Aorta (tissue), 5 donors: ENCODE measurements around the gene TMUB2. TPM values are rescaled to one million over a fixed set of nuclear protein-coding genes. Genes with fewer than 3 reads are reported as not detected.
"Not testable (repeated sequence)": the region's sequence is repeated elsewhere in the genome, so short reads cannot be mapped to it uniquely, and the experiment has no call there.

ENCODE experiments used
- ATAC-seq: fragments of 200-7000 bp; cut with Tn5 transposase; one replicate; pipeline ENCODE4 v1.9.1; 2022; ENCODE audit warnings: moderate library complexity; ENCODE audit not compliant: low FRiP score
- DNase-seq, 2 donors: peaks; one replicate each; pipeline ENCODE4 v3.0.0-alpha.2; 2020
- H3K27ac ChIP-seq, 2 donors: one replicate each; pipeline ENCODE4 v1.5.1; 2013; ENCODE audit warnings: low read length in 2 of 2, mild to moderate bottlenecking in 2 of 2, moderate library complexity in 2 of 2, control low read depth in 1 of 2, inconsistent platforms in 1 of 2, low read depth in 1 of 2
- H3K27me3 ChIP-seq, 2 donors: one replicate each; pipeline ENCODE4 v1.6.1; 2013; ENCODE audit warnings: control low read depth in 1 of 2, low read length in 1 of 2, mild to moderate bottlenecking in 1 of 2, moderate library complexity in 1 of 2; ENCODE audit not compliant: insufficient read depth in 2 of 2, control insufficient read depth in 1 of 2
- H3K36me3 ChIP-seq, 2 donors: one replicate each; pipeline ENCODE4 v1.6.1; 2013; ENCODE audit warnings: control low read depth in 1 of 2, low read length in 1 of 2, mild to moderate bottlenecking in 1 of 2; ENCODE audit not compliant: insufficient read depth in 2 of 2, control insufficient read depth in 1 of 2
- H3K4me1 ChIP-seq, 2 donors: one replicate each; pipeline ENCODE4 v1.6.1; 2013; ENCODE audit warnings: low read length in 2 of 2, control low read depth in 1 of 2, mild to moderate bottlenecking in 1 of 2, moderate library complexity in 1 of 2; ENCODE audit not compliant: insufficient read depth in 2 of 2, control insufficient read depth in 1 of 2
- H3K4me3 ChIP-seq, 2 donors: one replicate each; pipeline ENCODE4 v1.5.1; 2013; ENCODE audit warnings: low read length in 2 of 2, control low read depth in 1 of 2, mild to moderate bottlenecking in 1 of 2
- H3K9me3 ChIP-seq: one replicate; pipeline ENCODE4 v1.6.1; 2013; ENCODE audit warnings: mild to moderate bottlenecking, low read length; ENCODE audit not compliant: control insufficient read depth
- WGBS, 2 donors: extraction: QIAGEN DNeasy Blood & Tissue Kit; methylation state at CpG; one replicate each; pipeline ENCODE4 v1.1.7; 2013; 5-methylcytosine and 5-hydroxymethylcytosine counted together
- intact Hi-C, 2 donors: fragments of 100-400 bp; cut with DNase I; formaldehyde crosslinking; loops; one replicate each; pipeline versions ENCODE4 v1.14.2 to v1.15.0; 2022
- polyA plus RNA-seq, 2 donors: library from polyadenylated mRNA; stranded (reverse); fragments of 200-250 nt; gene quantifications; one replicate each; pipeline ENCODE4 v1.2.3, GENCODE V29; 2013
- total RNA-seq, 2 donors: library from RNA; stranded (reverse); fragmentation: NEBNext Ultra II Directional; extraction: Animal tissue kit (Norgen Biotek cat#: 25700); gene quantifications; one replicate each; pipeline ENCODE4 v1.2.1, GENCODE V29; 2021
- donor health status: healthy with polysubstance abuse.
- donor health status: Bipolar disorder and iron deficiency.
- donor health status: DM: no; HTN: no; CAD: no.
- donor health status: DM: no; HTN: no; CAD: no.
- donor health status: DM: yes; HTN: yes; CAD: no.

TMUB2 gene
- total and polyA plus RNA-seq, 4 donors: 13.4 to 59.8 (median 32.8) TPM

- no peak overlapping the region for H3K4me3 ChIP-seq
- ATAC-seq (no peak), DNase-seq (no peak)
- intact Hi-C loops: no loop called here
- peaks cover 0 to 2% of the 10 kb centered on the region in 2 donors for H3K4me1 ChIP-seq
- no peaks in the 10 kb centered on the region for H3K27me3 ChIP-seq
- H3K36me3 ChIP-seq: no peaks in the 10 kb centered on the region
- peak overlapping the region; percentile 5 to 54 for H3K27ac ChIP-seq
- 4 to 8% methylated on average over 7 of the region's 7 CpGs for WGBS, 2 donors
- H3K9me3 ChIP-seq: no peaks in the 10 kb centered on the region
Observed at GRCh38 chr17:44223541-44224071, 36.8 kb downstream of the TMUB2 start.

DNA sequence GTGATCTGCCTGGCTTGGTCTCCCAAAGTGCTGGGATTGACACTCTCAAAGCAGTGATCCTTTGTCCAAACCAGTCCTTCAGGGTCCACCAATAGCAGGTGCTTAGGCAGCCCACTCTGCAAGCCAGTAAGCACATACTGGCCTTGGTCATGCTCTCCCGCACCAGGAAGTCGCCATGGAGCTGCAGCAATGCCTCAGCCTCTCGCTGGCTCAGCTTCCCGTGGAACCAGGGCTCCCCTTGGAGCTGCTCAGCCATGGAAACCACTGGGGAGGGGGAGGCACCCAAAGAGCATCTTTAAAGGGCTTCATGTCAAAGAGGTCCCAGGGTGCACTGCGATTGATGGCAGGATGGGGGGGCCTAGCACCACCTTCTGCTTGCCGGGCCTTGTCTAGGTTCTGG is 42.3 kb downstream of the TMUB2 start:
- intact Hi-C loops: no loop called here
- Histone ChIP-seq H3K4me1 (no peaks in the 10 kb centered on the region), H3K36me3 (no peaks in the 10 kb centered on the region), H3K27ac (no peak overlapping the region), H3K27me3 (no peaks in the 10 kb centered on the region), H3K9me3 (no peaks in the 10 kb centered on the region), H3K4me3 (no peak overlapping the region)
- DNase-seq (no peak), ATAC-seq (no peak)
- WGBS, 2 donors: 83 to 84% methylated on average over 6 of the region's 6 CpGs

GRCh38 chr17:44230140-44230539 is 43.4 kb downstream of the TMUB2 start:
- H3K4me1 ChIP-seq: no peaks in the 10 kb centered on the region
- no peaks in the 10 kb centered on the region for H3K36me3 ChIP-seq
- ATAC-seq (no peak), DNase-seq (no peak)
- no peak overlapping the region for H3K4me3 ChIP-seq
- no peaks in the 10 kb centered on the region for H3K9me3 ChIP-seq
- WGBS, 2 donors: 72 to 83% methylated on average over 8 to 9 of the region's 9 CpGs
- no peak overlapping the region for H3K27ac ChIP-seq
- intact Hi-C loops: no loop called here
- no peaks in the 10 kb centered on the region for H3K27me3 ChIP-seq

DNA sequence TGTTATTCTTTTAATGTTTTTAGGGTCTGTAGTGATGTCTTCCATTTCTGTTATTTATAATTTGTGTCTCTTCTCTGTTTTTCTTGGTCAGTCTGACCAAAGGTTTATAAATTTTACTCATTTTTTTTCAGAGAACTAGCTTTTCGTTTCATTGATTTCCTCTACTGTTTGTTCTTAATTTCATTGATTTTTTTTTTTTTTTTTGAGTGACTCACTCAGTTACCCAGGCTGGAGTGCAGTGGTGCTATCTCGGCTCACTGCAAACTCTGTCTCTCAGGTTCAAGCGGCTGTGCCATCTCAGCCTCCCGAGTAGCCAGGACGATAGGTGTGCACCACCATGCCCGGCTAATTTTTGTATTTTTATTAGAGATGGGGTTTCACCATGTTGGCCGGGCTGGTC is 45.3 kb downstream of the TMUB2 start:
- no peaks in the 10 kb centered on the region for H3K9me3 ChIP-seq
- DNase-seq: no peak
- intact Hi-C loops: no loop called here

DNA sequence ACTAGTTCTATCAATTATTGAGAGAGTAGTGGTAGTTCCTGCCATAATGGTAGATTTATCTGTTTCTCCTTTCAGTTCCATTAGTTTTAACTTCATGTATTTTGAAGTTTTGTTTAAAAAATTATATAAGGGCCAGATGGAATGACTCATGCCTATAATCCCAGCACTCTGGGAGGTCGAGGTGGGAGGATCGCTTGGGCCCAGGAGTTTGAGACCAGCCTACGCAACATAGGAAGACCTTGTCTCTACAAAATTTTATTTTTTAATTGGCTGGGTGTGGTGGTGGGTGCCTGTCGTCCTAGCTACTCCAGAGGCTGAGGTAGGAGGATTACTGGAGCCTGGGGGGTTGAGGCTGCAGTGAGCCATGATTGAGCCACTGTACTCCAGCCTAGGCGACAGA is 46.8 kb downstream of the TMUB2 start:
- intact Hi-C loops: no loop called here
- Histone ChIP-seq H3K4me3 (no peak overlapping the region), H3K27me3 (no peaks in the 10 kb centered on the region), H3K36me3 (no peaks in the 10 kb centered on the region), H3K9me3 (no peaks in the 10 kb centered on the region), H3K27ac (no peak overlapping the region), H3K4me1 (no peaks in the 10 kb centered on the region)
- ATAC-seq: no peak
- 80 to 81% methylated on average over 5 of the region's 5 CpGs for WGBS, 2 donors
- no peak for DNase-seq

More for the DNA sequence above, 45.3 kb downstream of the TMUB2 start:
- Histone ChIP-seq H3K4me3 (no peak overlapping the region), H3K27me3 (no peaks in the 10 kb centered on the region), H3K36me3 (no peaks in the 10 kb centered on the region), H3K4me1 (no peaks in the 10 kb centered on the region), H3K27ac (no peak overlapping the region)
- WGBS, 2 donors: 88 to 90% methylated on average over 7 of the region's 7 CpGs
- ATAC-seq: no peak

DNA sequence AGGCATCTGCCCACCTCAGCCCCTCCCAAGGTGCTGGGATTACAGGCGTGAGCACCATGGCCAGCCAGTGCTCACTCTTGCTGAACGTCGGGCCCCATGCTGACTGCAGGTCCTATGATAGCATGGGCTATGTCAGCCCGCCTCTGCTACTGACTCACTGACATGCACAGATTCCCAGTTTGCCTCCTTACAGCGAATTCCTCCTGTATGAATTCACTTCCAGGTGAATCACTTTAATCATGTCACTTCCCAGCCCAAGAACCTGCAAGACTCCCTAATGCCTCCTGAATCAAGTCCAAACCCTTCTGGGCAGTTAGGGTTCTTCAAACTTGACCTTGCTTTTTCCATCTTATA is 48.8 kb downstream of the TMUB2 start:
- no peak for ATAC-seq
- WGBS, 2 donors: 72 to 77% methylated on average over 5 of the region's 5 CpGs
- no peaks in the 10 kb centered on the region for H3K36me3 ChIP-seq
- no peak for DNase-seq
- H3K4me3 ChIP-seq: no peak overlapping the region
- H3K27me3 ChIP-seq: no peaks in the 10 kb centered on the region
- H3K4me1 ChIP-seq: no peaks in the 10 kb centered on the region
- intact Hi-C loops: no loop called here
- no peaks in the 10 kb centered on the region for H3K9me3 ChIP-seq
- no peak overlapping the region for H3K27ac ChIP-seq

GRCh38 chr17:44236444-44236991 is 49.7 kb downstream of the TMUB2 start:
- ATAC-seq: no peak
- Histone ChIP-seq H3K4me3 (no peak overlapping the region), H3K27ac (no peak overlapping the region), H3K9me3 (no peaks in the 10 kb centered on the region), H3K4me1 (no peaks in the 10 kb centered on the region), H3K27me3 (no peaks in the 10 kb centered on the region), H3K36me3 (no peaks in the 10 kb centered on the region)
- WGBS, 2 donors: 71 to 73% methylated on average over 5 of the region's 5 CpGs
- no peak for DNase-seq
- intact Hi-C loops: no loop called here

- H3K9me3 ChIP-seq, H3K4me3 ChIP-seq, ATAC-seq, H3K27me3 ChIP-seq, H3K36me3 ChIP-seq, DNase-seq, H3K27ac ChIP-seq, intact Hi-C loops, H3K4me1 ChIP-seq: not testable (repeated sequence)
- WGBS, 2 donors: 91 to 92% methylated on average over 11 to 28 of the region's 28 CpGs
Observed at GRCh38 chr17:44237886-44238285, 51.1 kb downstream of the TMUB2 start.

DNA sequence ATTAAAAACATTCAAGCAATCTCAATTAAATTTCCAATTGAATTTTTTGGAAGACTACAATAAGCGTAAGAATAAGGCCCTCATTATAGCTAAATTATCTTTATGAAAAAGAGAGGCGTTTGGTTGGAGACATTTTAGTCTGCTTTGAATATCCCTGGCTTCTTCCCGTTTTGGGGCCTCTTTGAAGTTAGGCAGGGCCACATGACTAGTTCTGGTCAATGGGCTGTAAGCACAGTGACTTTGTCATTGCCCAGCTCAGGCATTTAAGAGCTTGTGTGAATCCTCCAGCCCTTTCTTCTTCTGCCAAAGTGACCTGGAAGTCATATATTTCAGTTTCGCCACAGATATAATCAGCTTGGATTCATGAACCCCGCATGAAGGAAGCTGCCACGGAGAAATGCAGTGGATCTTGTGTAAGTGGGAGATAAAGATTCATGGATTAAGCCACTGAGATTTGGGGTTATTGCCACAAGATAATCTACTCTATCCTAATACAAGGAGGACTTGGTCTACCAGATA is 54.4 kb downstream of the TMUB2 start:
- H3K36me3 ChIP-seq: no peaks in the 10 kb centered on the region
- ATAC-seq (no peak), DNase-seq (no peak)
- H3K27ac ChIP-seq: no peak overlapping the region
- H3K4me3 ChIP-seq: no peak overlapping the region
- intact Hi-C loops: no loop called here
- 70 to 77% methylated on average over 6 of the region's 6 CpGs for WGBS, 2 donors
- no peaks in the 10 kb centered on the region for H3K27me3 ChIP-seq
- no peaks in the 10 kb centered on the region for H3K4me1 ChIP-seq
- no peaks in the 10 kb centered on the region for H3K9me3 ChIP-seq
